DLD1 (cell line): ENCODE measurements around the gene ZBTB45.
"Not testable (repeated sequence)": the region's sequence is repeated elsewhere in the genome, so short reads cannot be mapped to it uniquely, and the experiment has no call there.

ENCODE experiments used
- in situ Hi-C: cut with HindIII; loops from 2 replicates; pipeline ENCODE4 v1.10.0; 2017; ENCODE audit warnings: low sequenced_read_pairs

Gene ZBTB45

GRCh38 chr19:58539169-58539559 lies 19.6 kb upstream of the ZBTB45 start:
- in situ Hi-C loops, result not testable (repeated sequence)

DNA sequence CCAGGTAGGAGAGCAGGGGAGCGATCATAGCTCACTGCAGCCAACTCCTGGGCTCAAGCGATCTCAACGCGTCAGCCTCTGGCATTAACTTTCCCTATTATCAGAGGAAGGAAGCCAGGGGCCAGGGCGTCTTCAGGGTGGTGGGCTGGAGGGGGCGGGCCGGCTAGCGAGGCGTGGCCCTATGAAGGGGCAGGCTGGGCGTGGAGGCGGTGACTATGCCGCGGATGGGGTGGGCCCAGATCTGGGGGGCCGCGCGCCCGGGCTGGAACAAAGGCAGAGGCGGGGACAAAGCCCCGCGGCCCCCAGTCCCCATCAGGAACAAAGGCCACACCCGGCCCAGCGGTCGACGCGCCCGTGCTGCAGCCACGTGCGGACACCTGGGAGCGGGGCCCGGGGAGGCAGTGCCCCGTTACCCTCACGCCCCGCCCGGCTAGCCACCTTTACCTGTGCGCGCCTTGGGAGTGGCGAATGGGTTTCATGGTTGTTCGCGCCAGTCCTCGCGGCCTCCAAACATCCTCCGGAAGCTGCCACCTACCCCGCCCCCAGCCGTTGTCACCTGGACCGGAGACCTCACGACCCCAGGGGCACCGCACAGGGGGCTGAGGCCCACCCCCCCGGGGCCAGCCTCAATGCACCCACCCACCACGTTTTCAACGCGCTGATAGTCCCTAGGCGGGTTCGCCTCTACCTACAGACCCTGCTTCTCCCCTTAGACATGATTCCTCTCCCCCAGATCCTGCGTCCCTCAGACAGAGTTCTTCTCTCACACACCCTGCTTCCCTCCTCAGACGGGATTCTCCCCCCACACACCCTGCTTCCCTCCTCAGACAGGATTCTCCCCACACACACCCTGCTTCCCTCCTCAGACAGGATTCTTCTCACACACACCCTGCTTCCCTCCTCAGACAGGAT lies 18.9 kb upstream of the ZBTB45 start:
- in situ Hi-C loops, result no loop called here

DNA sequence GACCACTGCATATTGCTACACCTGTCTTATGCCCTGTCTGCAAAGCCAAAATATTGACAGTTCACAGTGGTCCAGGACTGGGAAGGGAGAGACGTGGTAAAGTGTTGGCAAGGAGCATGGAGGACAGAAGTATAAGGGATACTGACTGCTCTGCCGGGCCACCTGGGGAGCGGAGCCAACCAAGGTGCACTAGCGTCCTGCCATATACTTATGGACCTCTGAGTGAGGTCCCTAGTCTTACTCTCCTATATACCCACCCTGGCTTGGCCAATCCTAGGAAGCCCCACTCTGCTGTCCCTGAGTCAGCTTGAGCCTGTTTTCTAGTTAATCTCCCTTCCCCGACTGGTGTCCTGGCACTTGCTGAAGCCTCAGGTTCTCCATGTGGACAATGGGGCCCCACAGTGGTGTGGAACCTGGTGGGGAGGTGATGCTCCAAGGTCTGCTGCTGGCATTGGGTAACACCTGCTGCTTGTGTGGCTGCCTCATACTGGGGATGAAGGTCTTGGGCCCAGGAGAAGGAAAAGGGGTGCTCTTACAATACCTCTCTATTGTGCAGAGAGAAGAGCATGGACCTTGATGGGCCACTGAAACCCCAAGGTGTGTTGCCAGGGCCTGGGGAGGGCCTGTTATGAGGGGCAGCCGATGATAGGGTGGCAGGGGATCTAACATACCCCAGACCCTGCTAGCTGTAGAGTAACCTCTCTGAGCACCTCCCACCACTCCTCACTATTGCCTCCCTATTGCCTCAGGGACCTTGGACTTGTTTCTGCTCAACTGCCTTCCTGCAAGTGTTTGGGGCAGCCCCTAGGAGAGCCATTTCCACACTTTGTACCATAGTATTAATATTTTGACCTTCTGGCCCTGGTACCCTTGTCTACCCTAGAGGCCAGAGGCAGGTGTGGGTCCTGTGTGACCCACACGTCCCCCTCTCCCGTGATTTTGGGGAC lies 17.5 kb upstream of the ZBTB45 start:
- in situ Hi-C loops, result no loop called here

DNA sequence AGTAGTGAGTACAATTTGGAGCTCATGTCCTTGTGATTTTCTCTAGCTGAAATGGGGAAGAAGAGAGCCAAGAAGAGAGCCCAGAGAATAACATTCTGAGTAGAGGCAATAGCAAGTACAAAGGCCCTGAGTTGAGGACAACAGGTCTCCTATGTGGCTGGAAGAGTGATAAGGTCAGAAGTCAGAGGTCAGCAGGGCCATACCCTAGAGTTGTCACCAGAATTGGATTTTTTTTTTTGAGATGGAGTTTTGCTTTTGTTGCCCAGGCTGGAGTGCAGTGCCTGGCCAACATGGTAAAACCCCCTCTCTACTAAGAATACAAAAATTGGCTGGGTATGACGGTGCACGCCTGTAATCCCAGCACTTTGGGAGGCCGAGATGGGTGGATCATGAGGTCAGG lies 16.2 kb upstream of the ZBTB45 start:
- in situ Hi-C loops, result no loop called here

DNA sequence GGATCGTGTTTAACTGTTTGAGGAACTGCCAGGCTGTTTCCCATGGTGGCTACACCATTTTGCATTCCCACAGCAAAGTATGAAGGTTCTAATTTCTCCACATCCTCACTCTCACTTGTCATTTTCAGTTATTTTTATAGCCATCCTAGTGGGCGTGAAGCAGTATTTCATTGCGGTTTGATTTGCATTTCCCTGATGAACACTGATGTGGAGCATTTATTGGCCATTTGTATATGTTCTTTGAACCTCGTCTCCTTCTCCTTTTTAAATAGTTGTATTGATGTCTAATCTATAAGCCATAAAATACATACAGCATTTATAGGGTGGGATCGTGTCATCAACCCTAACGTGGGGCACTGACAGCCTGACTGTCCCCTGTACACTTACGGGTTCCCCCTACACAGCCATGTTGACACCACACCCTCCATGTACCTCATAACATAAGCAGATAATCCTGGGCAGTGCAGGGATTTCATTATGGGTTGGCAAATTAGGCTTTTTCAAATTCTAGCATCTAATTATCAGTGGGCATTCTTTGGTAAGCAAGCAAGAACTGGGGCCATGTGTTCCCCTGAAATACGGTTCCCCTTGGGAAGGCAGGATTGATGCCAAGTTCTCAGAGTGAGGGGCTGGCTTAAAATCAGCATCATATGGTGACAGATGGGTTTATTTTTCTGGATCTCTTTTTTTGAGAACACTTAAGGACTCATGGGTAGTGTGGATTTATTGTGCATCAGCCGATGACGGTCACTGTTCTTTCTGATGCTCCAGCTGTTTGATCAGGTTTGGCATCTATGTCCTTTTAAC lies 11.6 kb upstream of the ZBTB45 start:
- in situ Hi-C loops, result no loop called here

DNA sequence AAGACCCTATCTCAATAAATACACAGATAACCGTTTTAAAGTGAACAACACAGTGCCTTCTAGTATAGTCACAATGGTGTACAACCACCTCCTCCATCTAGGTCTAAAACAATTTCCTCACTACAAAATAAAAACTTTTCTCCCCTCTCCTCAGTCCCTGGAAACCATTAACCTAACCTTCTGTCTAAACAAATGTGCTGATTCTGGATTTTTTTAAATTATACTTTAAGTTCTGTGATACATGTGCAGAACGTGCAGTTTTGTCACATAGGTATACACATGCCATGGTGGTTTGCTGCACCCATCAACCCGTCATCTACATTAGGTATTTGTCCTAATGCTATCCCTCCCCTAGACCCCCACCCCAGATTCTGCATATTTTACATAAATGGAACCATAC lies 9.8 kb upstream of the ZBTB45 start:
- in situ Hi-C loops, result no loop called here

GRCh38 chr19:58522709-58523108 lies 3.1 kb upstream of the ZBTB45 start:
- in situ Hi-C loops, result no loop called here

DNA sequence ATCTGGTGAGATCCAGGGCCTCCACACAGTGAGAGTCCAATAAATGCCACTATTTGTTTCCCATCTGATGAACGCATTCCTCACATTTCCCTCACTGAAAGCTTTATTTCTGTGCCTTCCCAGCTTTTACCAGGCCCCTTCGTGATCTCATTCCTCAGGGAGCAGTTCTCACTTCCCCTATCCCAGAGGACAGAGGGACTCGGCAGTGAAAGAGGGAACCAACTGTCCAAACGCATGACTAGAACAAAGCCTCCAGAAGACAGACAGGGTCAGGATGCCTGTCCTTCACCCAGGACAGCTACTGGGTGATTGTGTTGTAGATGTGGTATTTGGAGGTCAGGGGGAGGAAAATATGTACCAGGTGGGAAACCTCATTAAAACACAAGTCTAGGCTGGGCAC lies 2.0 kb upstream of the ZBTB45 start:
- in situ Hi-C loops, result no loop called here

DNA sequence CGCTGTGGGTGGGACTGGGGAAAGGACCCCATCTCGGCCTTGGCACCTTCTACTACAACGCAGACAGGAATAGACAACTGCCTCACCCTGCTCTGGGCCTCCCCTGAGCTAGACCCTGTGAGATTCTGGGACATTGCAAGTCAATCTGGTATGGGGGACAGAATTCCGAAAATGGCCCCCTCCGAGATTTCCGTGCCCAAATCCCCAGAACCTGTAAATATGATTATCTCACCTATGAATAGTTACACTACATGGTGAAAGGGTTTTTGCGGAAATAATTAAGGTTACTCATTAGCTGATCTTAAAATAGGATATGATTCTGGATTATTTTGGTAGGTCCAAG lies 618 bp upstream of the ZBTB45 start:
- in situ Hi-C loops, result no loop called here

DNA sequence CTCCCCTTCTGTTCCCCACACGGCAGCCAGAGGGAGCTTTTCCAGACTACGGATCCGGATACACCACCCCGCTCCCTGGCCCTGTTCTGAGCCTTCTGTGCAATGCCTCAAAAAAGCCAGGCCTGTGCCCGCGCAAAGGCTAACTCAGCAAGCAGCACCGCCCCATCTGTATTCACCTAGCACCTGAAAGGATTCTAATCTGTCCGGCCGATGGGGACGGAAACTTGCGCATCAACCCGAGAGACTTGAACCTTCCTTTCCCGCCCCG lies 589 bp downstream of the ZBTB45 start:
- in situ Hi-C loops, result no loop called here

- in situ Hi-C loops, result no loop called here
Measured at GRCh38 chr19:58518256-58519086, 1.1 kb downstream of the ZBTB45 start.

GRCh38 chr19:58516964-58517833 lies 2.4 kb downstream of the ZBTB45 start:
- in situ Hi-C loops, result no loop called here

GRCh38 chr19:58516246-58516836 lies 3.3 kb downstream of the ZBTB45 start:
- in situ Hi-C loops, result no loop called here

DNA sequence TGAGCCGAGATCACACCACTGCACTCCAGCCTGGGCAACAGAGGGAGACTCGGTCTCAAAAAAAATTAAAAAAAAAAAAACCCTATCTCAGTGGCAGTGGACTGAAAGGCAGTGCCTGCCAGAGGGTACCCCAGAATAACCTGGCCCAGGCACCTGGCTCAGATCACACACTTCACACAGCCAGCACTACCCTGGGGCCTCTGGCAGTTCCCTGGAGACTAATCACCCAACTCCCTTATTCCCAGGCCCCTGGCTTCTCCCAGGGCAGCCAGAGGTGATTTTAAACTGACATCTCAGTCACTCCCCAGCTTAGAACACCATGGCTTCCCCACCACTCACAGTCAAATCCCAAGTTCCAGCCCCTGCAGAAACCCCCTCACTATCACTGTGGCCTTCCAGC lies 4.4 kb downstream of the ZBTB45 start:
- in situ Hi-C loops, result no loop called here

GRCh38 chr19:58514564-58515022 lies 5.0 kb downstream of the ZBTB45 start:
- in situ Hi-C loops, result no loop called here

GRCh38 chr19:58513694-58514563 lies 5.7 kb downstream of the ZBTB45 start:
- in situ Hi-C loops, result no loop called here

DNA sequence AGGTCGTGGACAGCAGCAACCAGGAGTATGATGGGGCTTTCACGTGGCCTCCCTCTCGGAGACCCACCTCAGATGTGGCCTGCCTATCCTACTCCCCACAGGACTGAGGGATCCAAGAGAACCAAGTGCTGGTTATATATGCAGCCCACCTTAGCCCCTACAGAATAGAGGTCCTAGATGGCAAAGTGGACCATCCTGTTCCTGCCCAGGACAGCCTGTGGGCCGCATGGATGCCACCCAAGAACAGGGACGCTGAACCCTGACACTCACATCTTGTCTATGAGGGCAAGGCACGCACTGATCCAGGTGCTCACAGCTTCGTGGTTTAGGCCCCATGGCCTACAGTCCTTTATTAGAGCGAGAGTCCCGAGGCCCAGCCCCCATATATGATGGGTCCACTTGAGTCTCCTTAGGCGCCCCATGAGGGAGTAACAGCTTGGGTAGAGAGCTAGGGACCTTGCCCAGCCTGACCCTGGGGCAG lies 6.4 kb downstream of the ZBTB45 start:
- in situ Hi-C loops, result no loop called here
